Astrocyte (in vitro differentiated cells and primary cell): Measurements from ENCODE around the gene MT1M. TPM values are rescaled to one million over a fixed set of nuclear protein-coding genes. Genes with fewer than 3 reads are reported as not detected.
A peak's percentile ranks its signal among the peaks of the same experiment; 100 is the strongest.

Experiments
- DNase-seq: peaks from one replicate; pipeline ENCODE4 v3.0.0-alpha.2; 2010; ENCODE audit warnings: low read depth
- FAIRE-seq: peaks from 2 replicates; lab custom pipeline; 2011; peaks lifted over from hg19 to GRCh38; lab: Jason Lieb, UNC
- H2AFZ ChIP-seq: 2 replicates; pipeline ENCODE4 v1.6.0; 2012; ENCODE audit warnings: low read depth, low read length, inconsistent platforms
- H3K27ac ChIP-seq: 2 replicates; pipeline ENCODE4 v1.5.1; 2011; ENCODE audit warnings: low read depth, low read length, inconsistent platforms
- H3K27me3 ChIP-seq: 2 replicates; pipeline ENCODE4 v1.6.0; 2011; ENCODE audit warnings: low read length, inconsistent platforms; ENCODE audit not compliant: insufficient read depth
- H3K36me3 ChIP-seq: 2 replicates; pipeline ENCODE4 v1.5.1; 2011; ENCODE audit warnings: low read length, inconsistent platforms; ENCODE audit not compliant: insufficient read depth
- H3K4me1 ChIP-seq: 2 replicates; pipeline ENCODE4 v1.5.1; 2011; ENCODE audit warnings: low read length, inconsistent platforms; ENCODE audit not compliant: insufficient read depth
- H3K4me2 ChIP-seq: 2 replicates; pipeline ENCODE4 v1.6.0; 2012; ENCODE audit warnings: low read length, inconsistent platforms
- H3K4me3 ChIP-seq: 2 replicates; pipeline ENCODE4 v1.5.1; 2011; ENCODE audit warnings: low read depth, mild to moderate bottlenecking, low read length, inconsistent platforms; ENCODE audit not compliant: insufficient read depth
- H3K79me2 ChIP-seq: 2 replicates; pipeline ENCODE4 v1.6.0; 2012; ENCODE audit warnings: mild to moderate bottlenecking, low read length, inconsistent platforms; ENCODE audit not compliant: insufficient read depth
- H3K9ac ChIP-seq: 2 replicates; pipeline ENCODE4 v1.6.0; 2012; ENCODE audit warnings: mild to moderate bottlenecking, low read length, inconsistent platforms
- H3K9me3 ChIP-seq: 2 replicates; pipeline ENCODE4 v1.5.1; 2012; ENCODE audit warnings: low read depth, mild to moderate bottlenecking, low read length, inconsistent platforms; ENCODE audit not compliant: insufficient read depth
- H4K20me1 ChIP-seq: 2 replicates; pipeline ENCODE4 v1.6.0; 2012; ENCODE audit warnings: low read length, inconsistent platforms; ENCODE audit not compliant: insufficient read depth
- H3K27ac Mint-ChIP-seq: one replicate; pipeline ENCODE4 v1.8.0; 2021; ENCODE audit warnings: mild to moderate bottlenecking, mixed read lengths; ENCODE audit not compliant: unreplicated experiment
- H3K27me3 Mint-ChIP-seq: one replicate; pipeline ENCODE4 v1.8.0; 2021; ENCODE audit warnings: low read depth, mixed read lengths; ENCODE audit not compliant: unreplicated experiment
- H3K36me3 Mint-ChIP-seq: one replicate; pipeline ENCODE4 v1.8.0; 2021; ENCODE audit warnings: low read depth, mixed read lengths; ENCODE audit not compliant: unreplicated experiment
- H3K4me1 Mint-ChIP-seq: one replicate; pipeline ENCODE4 v1.8.0; 2021; ENCODE audit warnings: low read depth, mixed read lengths; ENCODE audit not compliant: unreplicated experiment
- H3K4me3 Mint-ChIP-seq: one replicate; pipeline ENCODE4 v1.8.0; 2021; ENCODE audit warnings: mild to moderate bottlenecking, moderate library complexity, mixed read lengths; ENCODE audit not compliant: unreplicated experiment
- H3K9me3 Mint-ChIP-seq: one replicate; pipeline ENCODE4 v1.8.0; 2021; ENCODE audit warnings: mild to moderate bottlenecking, mixed read lengths; ENCODE audit not compliant: unreplicated experiment
- EZH2 ChIP-seq: IDR thresholded peaks from 2 replicates; pipeline ENCODE4 v1.6.1; 2012; ENCODE audit warnings: mild to moderate bottlenecking, low read length, inconsistent platforms; ENCODE audit not compliant: insufficient read depth
- total RNA-seq: library from RNA; stranded (reverse); gene quantifications from 2 replicates; pipeline ENCODE4 v1.2.1, GENCODE V29; 2021
- TF ChIP-seq, protein P1 (sequence below): IDR thresholded peaks from 2 replicates; pipeline ENCODE4 v1.5.1; 2011; ENCODE audit warnings: low read depth, mild to moderate bottlenecking, inconsistent platforms, low read length, moderate library complexity; ENCODE audit not compliant: insufficient read depth

MT1M gene
- total RNA-seq, 1 donor from 2014 or later: not detected

DNA sequence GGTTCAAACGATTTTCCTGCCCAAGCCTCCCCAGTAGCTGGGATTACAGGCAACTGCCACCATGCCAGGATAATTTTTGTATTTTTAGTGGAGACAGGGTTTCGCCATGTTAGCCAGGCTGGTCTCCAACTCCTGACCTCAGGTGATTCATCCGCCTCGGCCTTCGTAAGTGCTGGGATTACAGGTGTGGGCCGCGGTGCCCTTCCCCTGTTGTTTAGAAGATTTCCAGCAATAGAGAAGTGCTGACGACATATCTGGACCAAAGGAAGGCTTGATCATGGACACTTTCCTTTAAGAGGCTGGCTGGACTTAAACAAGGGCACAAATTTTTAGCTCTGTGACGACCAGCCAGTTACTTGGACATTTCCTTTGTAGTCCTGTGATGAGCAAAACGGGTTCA is 1.3 kb upstream of the MT1M start:
- Histone ChIP-seq H3K79me2 (peaks cover 7% of the 10 kb centered on the region), H3K27me3 (peaks cover 51% of the 10 kb centered on the region), H3K4me1 (peaks cover 27% of the 10 kb centered on the region), H3K4me2 (no peak overlapping the region), H2AFZ (no peak overlapping the region), H3K36me3 (no peaks in the 10 kb centered on the region), H3K4me3 (no peak overlapping the region), H3K27ac (no peak overlapping the region), H3K9ac (no peak overlapping the region), H4K20me1 (peaks cover 7% of the 10 kb centered on the region), H3K9me3 (no peaks in the 10 kb centered on the region)
- Mint-ChIP-seq H3K4me3 (no peak overlapping the region), H3K27ac (no peak overlapping the region), H3K36me3 (no peaks in the 10 kb centered on the region), H3K9me3 (peaks cover 2% of the 10 kb centered on the region), H3K27me3 (peaks cover 70% of the 10 kb centered on the region), H3K4me1 (peaks cover 8% of the 10 kb centered on the region)
- FAIRE-seq (no peak), DNase-seq (no peak)
- no peak for TF ChIP-seq EZH2
- TF ChIP-seq, protein P1, sequence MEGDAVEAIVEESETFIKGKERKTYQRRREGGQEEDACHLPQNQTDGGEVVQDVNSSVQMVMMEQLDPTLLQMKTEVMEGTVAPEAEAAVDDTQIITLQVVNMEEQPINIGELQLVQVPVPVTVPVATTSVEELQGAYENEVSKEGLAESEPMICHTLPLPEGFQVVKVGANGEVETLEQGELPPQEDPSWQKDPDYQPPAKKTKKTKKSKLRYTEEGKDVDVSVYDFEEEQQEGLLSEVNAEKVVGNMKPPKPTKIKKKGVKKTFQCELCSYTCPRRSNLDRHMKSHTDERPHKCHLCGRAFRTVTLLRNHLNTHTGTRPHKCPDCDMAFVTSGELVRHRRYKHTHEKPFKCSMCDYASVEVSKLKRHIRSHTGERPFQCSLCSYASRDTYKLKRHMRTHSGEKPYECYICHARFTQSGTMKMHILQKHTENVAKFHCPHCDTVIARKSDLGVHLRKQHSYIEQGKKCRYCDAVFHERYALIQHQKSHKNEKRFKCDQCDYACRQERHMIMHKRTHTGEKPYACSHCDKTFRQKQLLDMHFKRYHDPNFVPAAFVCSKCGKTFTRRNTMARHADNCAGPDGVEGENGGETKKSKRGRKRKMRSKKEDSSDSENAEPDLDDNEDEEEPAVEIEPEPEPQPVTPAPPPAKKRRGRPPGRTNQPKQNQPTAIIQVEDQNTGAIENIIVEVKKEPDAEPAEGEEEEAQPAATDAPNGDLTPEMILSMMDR: no peak

GRCh38 chr16:56631832-56632155 is 665 bp upstream of the MT1M start:
- H3K27ac Mint-ChIP-seq: no peak overlapping the region
- H3K27me3 ChIP-seq: peaks cover 57% of the 10 kb centered on the region
- no peak for FAIRE-seq

GRCh38 chr16:56632848-56633365 is 448 bp downstream of the MT1M start:
- peak overlapping the region; percentile 84 for H3K4me2 ChIP-seq
- peaks cover 67% of the 10 kb centered on the region for H3K27me3 ChIP-seq
- DNase-seq: no peak
- Mint-ChIP-seq H3K9me3 (peaks cover 2% of the 10 kb centered on the region), H3K27me3 (peaks cover 87% of the 10 kb centered on the region), H3K36me3 (no peaks in the 10 kb centered on the region), H3K27ac (no peak overlapping the region), H3K4me3 (no peak overlapping the region), H3K4me1 (peaks cover 8% of the 10 kb centered on the region)
- H3K79me2 ChIP-seq: no peaks in the 10 kb centered on the region
- peaks cover 16% of the 10 kb centered on the region for H3K4me1 ChIP-seq
- no peak overlapping the region for H3K9ac ChIP-seq
- no peaks in the 10 kb centered on the region for H3K36me3 ChIP-seq
- peak overlapping the region; percentile 48 for H3K4me3 ChIP-seq
- no peaks in the 10 kb centered on the region for H3K9me3 ChIP-seq
- peak; percentile 70 for TF ChIP-seq EZH2
- TF ChIP-seq, protein P1: no peak
- no peaks in the 10 kb centered on the region for H4K20me1 ChIP-seq
- peak overlapping the region; percentile 86 for H2AFZ ChIP-seq
- H3K27ac ChIP-seq: no peak overlapping the region
- no peak for FAIRE-seq

More at GRCh38 chr16:56631832-56632155, 665 bp upstream of the MT1M start:
- TF ChIP-seq, protein P1: no peak
- TF ChIP-seq EZH2: no peak
- H3K36me3 ChIP-seq: no peaks in the 10 kb centered on the region
- peaks cover under 1% of the 10 kb centered on the region for H3K79me2 ChIP-seq
- peak overlapping the region; percentile 86 for H2AFZ ChIP-seq
- no peak for DNase-seq
- Mint-ChIP-seq H3K4me3 (peak overlapping the region; percentile 57), H3K27me3 (peaks cover 76% of the 10 kb centered on the region), H3K9me3 (peaks cover 2% of the 10 kb centered on the region), H3K4me1 (peaks cover 8% of the 10 kb centered on the region), H3K36me3 (no peaks in the 10 kb centered on the region)
- peak overlapping the region; percentile 48 for H3K4me3 ChIP-seq
- H3K4me1 ChIP-seq: peaks cover 22% of the 10 kb centered on the region
- no peaks in the 10 kb centered on the region for H3K9me3 ChIP-seq
- peaks cover under 1% of the 10 kb centered on the region for H4K20me1 ChIP-seq
- H3K9ac ChIP-seq: peak overlapping the region; percentile 10
- no peak overlapping the region for H3K27ac ChIP-seq
- H3K4me2 ChIP-seq: peak overlapping the region; percentile 84
